ENCODE data around the gene GPRC5C. TPM values are rescaled to one million over a fixed set of nuclear protein-coding genes. Genes with fewer than 3 reads are reported as not detected.

The GPRC5C gene
- total and polyA plus RNA-seq, 2 of the 13 experiments (the other 11 are each of a cell fraction or from before 2014, with no cell fraction given), result 85.6 to 300 TPM

DNA sequence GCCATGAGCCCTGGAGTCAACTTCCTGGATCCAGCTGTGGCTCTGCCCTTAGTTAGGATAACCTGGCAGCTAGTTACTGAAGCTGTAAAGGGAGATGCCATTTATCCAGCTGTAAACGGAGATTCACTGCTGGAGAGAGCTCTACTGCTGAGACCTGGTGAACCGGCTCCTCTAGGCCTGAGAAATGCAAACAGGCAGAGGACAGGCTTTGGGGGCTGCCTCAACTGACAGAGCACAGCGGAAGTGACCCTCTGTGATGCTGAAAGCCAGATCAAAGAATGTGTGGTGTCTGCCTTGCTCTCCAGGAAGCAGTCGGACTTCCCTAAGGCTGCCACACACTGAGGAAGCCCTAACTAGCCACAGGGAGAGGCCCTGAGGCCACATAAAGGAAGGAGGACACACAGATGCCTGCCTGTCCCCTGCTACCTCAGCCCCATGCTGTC is 21.9 kb upstream of the GPRC5C start (continued):
- TF ChIP-seq SNAPC2 (CRISPR knock-in tag; IDR thresholded peaks at IDR 0.05), result no peak
- no peak for TF ChIP-seq NAIF1 (CRISPR knock-in tag; IDR thresholded peaks at IDR 0.05; ENCODE audit: borderline replicate concordance)
- TF ChIP-seq, protein P1, sequence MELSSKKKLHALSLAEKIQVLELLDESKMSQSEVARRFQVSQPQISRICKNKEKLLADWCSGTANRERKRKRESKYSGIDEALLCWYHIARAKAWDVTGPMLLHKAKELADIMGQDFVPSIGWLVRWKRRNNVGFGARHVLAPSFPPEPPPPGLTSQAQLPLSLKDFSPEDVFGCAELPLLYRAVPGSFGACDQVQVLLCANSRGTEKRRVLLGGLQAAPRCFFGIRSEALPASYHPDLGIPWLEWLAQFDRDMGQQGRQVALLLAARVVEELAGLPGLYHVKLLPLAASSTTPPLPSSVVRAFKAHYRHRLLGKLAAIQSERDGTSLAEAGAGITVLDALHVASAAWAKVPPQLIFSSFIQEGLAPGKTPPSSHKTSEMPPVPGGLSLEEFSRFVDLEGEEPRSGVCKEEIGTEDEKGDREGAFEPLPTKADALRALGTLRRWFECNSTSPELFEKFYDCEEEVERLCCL (CRISPR knock-in tag; IDR thresholded peaks at IDR 0.05; ENCODE audit: borderline replicate concordance), result no peak
- TF ChIP-seq ESRRA (CRISPR knock-in tag; IDR thresholded peaks at IDR 0.05; ENCODE audit: low read depth), result no peak
- TF ChIP-seq ZNF878 (CRISPR knock-in tag; IDR thresholded peaks at IDR 0.05), result no peak
- TF ChIP-seq NR3C1 (CRISPR knock-in tag; IDR thresholded peaks at IDR 0.05), result no peak
- TF ChIP-seq, protein P2, sequence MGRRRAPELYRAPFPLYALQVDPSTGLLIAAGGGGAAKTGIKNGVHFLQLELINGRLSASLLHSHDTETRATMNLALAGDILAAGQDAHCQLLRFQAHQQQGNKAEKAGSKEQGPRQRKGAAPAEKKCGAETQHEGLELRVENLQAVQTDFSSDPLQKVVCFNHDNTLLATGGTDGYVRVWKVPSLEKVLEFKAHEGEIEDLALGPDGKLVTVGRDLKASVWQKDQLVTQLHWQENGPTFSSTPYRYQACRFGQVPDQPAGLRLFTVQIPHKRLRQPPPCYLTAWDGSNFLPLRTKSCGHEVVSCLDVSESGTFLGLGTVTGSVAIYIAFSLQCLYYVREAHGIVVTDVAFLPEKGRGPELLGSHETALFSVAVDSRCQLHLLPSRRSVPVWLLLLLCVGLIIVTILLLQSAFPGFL (CRISPR knock-in tag; IDR thresholded peaks at IDR 0.05), result no peak
- TF ChIP-seq, protein P3, sequence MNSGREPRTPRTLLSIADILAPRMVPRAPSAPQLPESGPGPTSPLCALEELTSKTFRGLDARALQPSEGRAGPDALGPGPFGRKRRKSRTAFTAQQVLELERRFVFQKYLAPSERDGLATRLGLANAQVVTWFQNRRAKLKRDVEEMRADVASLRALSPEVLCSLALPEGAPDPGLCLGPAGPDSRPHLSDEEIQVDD (CRISPR knock-in tag; IDR thresholded peaks at IDR 0.05; ENCODE audit: borderline replicate concordance), result no peak
- TF ChIP-seq ZBTB40 (IDR thresholded peaks at IDR 0.05), result no peak
- TF ChIP-seq ZBTB40 (CRISPR knock-in tag; IDR thresholded peaks at IDR 0.05), result no peak
- no peak for TF ChIP-seq ZNF30 (CRISPR knock-in tag; IDR thresholded peaks at IDR 0.05)
- no peak for TF ChIP-seq CEBPG (CRISPR knock-in tag; IDR thresholded peaks at IDR 0.05)
- TF ChIP-seq HNRNPUL1 (IDR thresholded peaks at IDR 0.05; ENCODE audit: low read depth, low read length), result no peak
- no peak for TF ChIP-seq ZBTB1 (CRISPR knock-in tag; IDR thresholded peaks at IDR 0.05; ENCODE audit: borderline replicate concordance)
- peak; percentile 39; the same call in 1 of the 2 replicates for TF ChIP-seq ZNF292 (CRISPR knock-in tag; IDR thresholded peaks at IDR 0.05; ENCODE audit: borderline replicate concordance, low read depth)
- TF ChIP-seq NFIB (CRISPR knock-in tag; IDR thresholded peaks at IDR 0.05; ENCODE audit: borderline replicate concordance), result no peak
- TF ChIP-seq ZNF816 (CRISPR knock-in tag; IDR thresholded peaks at IDR 0.05; ENCODE audit: borderline replicate concordance), result no peak
- no peak for TF ChIP-seq PHF21A (CRISPR knock-in tag; IDR thresholded peaks at IDR 0.05)

Measured in HepG2 (cell line).